Liver (tissue), 9 donors: ENCODE results near the gene SWSAP1. TPM values are rescaled to one million over a fixed set of nuclear protein-coding genes. Genes with fewer than 3 reads are reported as not detected.

Experiments
- DNase-seq: peaks from one replicate; pipeline ENCODE4 v3.0.0-alpha.2; 2017; ENCODE audit warnings: low spot score
- H3K27ac ChIP-seq, 2 donors: one replicate each; pipeline ENCODE4 v1.7.0; 2013; ENCODE audit warnings: inconsistent platforms in 2 of 2, low read length in 2 of 2, control low read depth in 1 of 2, low read depth in 1 of 2, mild to moderate bottlenecking in 1 of 2
- H3K27me3 ChIP-seq, 4 donors: one replicate each; pipeline versions ENCODE4 v1.6.1 to v1.7.0; 2013; ENCODE audit warnings: low read length in 3 of 4, inconsistent platforms in 1 of 4, mild to moderate bottlenecking in 1 of 4, moderate library complexity in 1 of 4; ENCODE audit not compliant: control insufficient read depth in 4 of 4, insufficient read depth in 4 of 4
- H3K36me3 ChIP-seq, 4 donors: one replicate each; pipeline versions ENCODE4 v1.6.1 to v1.7.0; 2013; ENCODE audit warnings: low read length in 3 of 4, mild to moderate bottlenecking in 3 of 4, low read depth in 1 of 4, moderate library complexity in 1 of 4; ENCODE audit not compliant: control insufficient read depth in 4 of 4, insufficient read depth in 3 of 4
- H3K4me1 ChIP-seq, 4 donors: one replicate each; pipeline versions ENCODE4 v1.6.1 to v1.7.0; 2013; ENCODE audit warnings: low read length in 3 of 4, mild to moderate bottlenecking in 3 of 4, moderate library complexity in 1 of 4; ENCODE audit not compliant: control insufficient read depth in 4 of 4, insufficient read depth in 4 of 4
- H3K4me3 ChIP-seq, 3 donors: one replicate each; pipeline versions ENCODE4 v1.6.1 to v1.7.0; 2013; ENCODE audit warnings: low read length in 3 of 3, control low read depth in 1 of 3, low read depth in 1 of 3, mild to moderate bottlenecking in 1 of 3
- H3K9ac ChIP-seq, 2 donors: one replicate each; pipeline ENCODE4 v1.7.0; 2013; ENCODE audit warnings: low read length in 2 of 2, mild to moderate bottlenecking in 2 of 2, moderate library complexity in 2 of 2, control low read depth in 1 of 2, low read depth in 1 of 2
- H3K9me3 ChIP-seq, 4 donors: one replicate each; pipeline versions ENCODE4 v1.6.1 to v1.7.0; 2013; ENCODE audit warnings: low read length in 3 of 4; ENCODE audit not compliant: control insufficient read depth in 4 of 4
- ATF3 ChIP-seq: IDR thresholded peaks from 2 replicates; pipeline ENCODE4 v1.6.1; 2016; ENCODE audit warnings: antibody characterized with exemption
- CTCF ChIP-seq: fragments of 150-350 bp; IDR thresholded peaks from 2 replicates; pipeline ENCODE4 v1.5.1; 2017; ENCODE audit warnings: improper control_type of control experiment, low read depth, low read length; ENCODE audit not compliant: missing input control
- EGR1 ChIP-seq, 2 donors: IDR thresholded peaks; 2 replicates each; pipeline ENCODE4 v1.6.1; 2016 to 2018; ENCODE audit warnings: antibody characterized with exemption in 2 of 2, low read depth in 2 of 2
- FOXA1 ChIP-seq: IDR thresholded peaks from 2 replicates; pipeline ENCODE4 v1.6.1; 2016; ENCODE audit warnings: antibody characterized with exemption
- FOXA2 ChIP-seq: IDR thresholded peaks from 2 replicates; pipeline ENCODE4 v1.6.1; 2016; ENCODE audit warnings: antibody characterized with exemption
- GABPA ChIP-seq, 2 donors: IDR thresholded peaks in 1 of 2; conservative IDR thresholded peaks in 1 of 2; 2 replicates each; pipeline ENCODE4 v1.6.1; 2016; ENCODE audit warnings: antibody characterized with exemption in 2 of 2, mild to moderate bottlenecking in 1 of 2, moderate library complexity in 1 of 2
- HNF4A ChIP-seq, 2 donors: conservative IDR thresholded peaks; 2 replicates each; pipeline ENCODE4 v1.6.1; 2016; ENCODE audit warnings: antibody characterized with exemption in 2 of 2, mild to moderate bottlenecking in 2 of 2
- HNF4G ChIP-seq: IDR thresholded peaks from 2 replicates; pipeline ENCODE4 v1.6.1; 2016; ENCODE audit warnings: antibody characterized with exemption
- JUND ChIP-seq, 2 donors: IDR thresholded peaks; 2 replicates each; pipeline ENCODE4 v1.6.1; 2016; ENCODE audit warnings: antibody characterized with exemption in 2 of 2
- MAX ChIP-seq: IDR thresholded peaks from 2 replicates; pipeline ENCODE4 v1.6.1; 2016; ENCODE audit warnings: antibody characterized with exemption
- NR2F2 ChIP-seq: IDR thresholded peaks from 2 replicates; pipeline ENCODE4 v1.6.1; 2016; ENCODE audit warnings: antibody characterized with exemption
- RAD21 ChIP-seq, 2 donors: IDR thresholded peaks; 2 replicates each; pipeline ENCODE4 v1.6.1; 2016; ENCODE audit warnings: antibody characterized with exemption in 2 of 2, mild to moderate bottlenecking in 2 of 2
- RXRA ChIP-seq, 2 donors: IDR thresholded peaks; 2 replicates each; pipeline ENCODE4 v1.6.1; 2017 to 2018; ENCODE audit warnings: antibody characterized with exemption in 2 of 2, mild to moderate bottlenecking in 1 of 2
- SP1 ChIP-seq: IDR thresholded peaks from 2 replicates; pipeline ENCODE4 v1.6.1; 2018; ENCODE audit warnings: antibody characterized with exemption, mild to moderate bottlenecking
- TAF1 ChIP-seq: conservative IDR thresholded peaks from 2 replicates; pipeline ENCODE4 v1.6.1; 2016; ENCODE audit warnings: antibody characterized with exemption, mild to moderate bottlenecking
- YY1 ChIP-seq: IDR thresholded peaks from 2 replicates; pipeline ENCODE4 v1.6.1; 2016; ENCODE audit warnings: antibody characterized with exemption, mild to moderate bottlenecking
- WGBS: extraction: QIAGEN DNeasy Blood & Tissue Kit; methylation state at CpG from one replicate; pipeline ENCODE4 v1.1.7; 2013; 5-methylcytosine and 5-hydroxymethylcytosine counted together
- polyA plus RNA-seq, 2 donors: library from polyadenylated mRNA; stranded (reverse) in 1 of 2; unstranded in 1 of 2; fragments of 200-250 nt in 1 of 2; fragments of >200 nt in 1 of 2; fragmentation: Nextera tagmentation in 1 of 2; extraction: Ambion mirVana in 1 of 2; gene quantifications; one replicate each; pipeline versions ENCODE4 v1.2.1 to v1.2.3, GENCODE V29; 2013 to 2015
- total RNA-seq, 2 donors: library from RNA; depleted of rRNA; stranded (reverse); fragments of >200 nt; gene quantifications; one replicate each; pipeline ENCODE4 v1.2.3, GENCODE V29; 2014
- donor health status: healthy.
- donor health status: healthy.
- donor health status: healthy.
- donor health status: healthy.
- donor health status: healthy.

Gene SWSAP1
- total and polyA plus RNA-seq, 4 donors = 0.98 to 6.4 (median 1.7) TPM

GRCh38 chr19:11361771-11362731, 12.4 kb upstream of the SWSAP1 start:
- H3K27me3 ChIP-seq = no peaks in the 10 kb centered on the region
- no peaks in the 10 kb centered on the region for H3K9me3 ChIP-seq
- H3K27ac ChIP-seq = no peak overlapping the region
- H3K4me3 ChIP-seq = no peak overlapping the region
- H3K36me3 ChIP-seq = peaks cover 1 to 13% (median 4%) of the 10 kb centered on the region in 4 donors
- TF ChIP-seq EGR1 (IDR thresholded peaks at IDR 0.05; ENCODE audit: low read depth in 2 of 2) (no peak), FOXA1 (no peak), ATF3 (no peak), HNF4G (no peak), TAF1 (no peak), JUND (IDR thresholded peaks at IDR 0.05) (no peak), HNF4A (conservative IDR thresholded peaks at IDR 0.05) (no peak), GABPA (IDR thresholded peaks at IDR 0.05 in 1 of 2, conservative IDR thresholded peaks at IDR 0.05 in 1 of 2) (no peak), FOXA2 (no peak), NR2F2 (no peak), RAD21 (IDR thresholded peaks at IDR 0.05) (no peak), MAX (no peak), SP1 (no peak)
- WGBS = 90% methylated on average over 35 of the region's 35 CpGs
- H3K4me1 ChIP-seq = peaks cover 3 to 16% (median 9%) of the 10 kb centered on the region in 4 donors
- no peak overlapping the region for H3K9ac ChIP-seq
- no peak for DNase-seq

GRCh38 chr19:11363881-11364280, 10.6 kb upstream of the SWSAP1 start:
- H3K36me3 ChIP-seq = peaks cover 3 to 21% (median 6%) of the 10 kb centered on the region in 4 donors
- WGBS = 94% methylated on average over 10 of the region's 10 CpGs
- no peak overlapping the region for H3K9ac ChIP-seq
- no peaks in the 10 kb centered on the region for H3K27me3 ChIP-seq
- H3K4me3 ChIP-seq = no peak overlapping the region
- H3K9me3 ChIP-seq = no peaks in the 10 kb centered on the region
- TF ChIP-seq CTCF (no peak), TAF1 (no peak), RAD21 (IDR thresholded peaks at IDR 0.05) (no peak), YY1 (no peak)
- peaks cover 3 to 16% (median 9%) of the 10 kb centered on the region in 4 donors for H3K4me1 ChIP-seq
- no peak overlapping the region for H3K27ac ChIP-seq
- no peak for DNase-seq

- 95% methylated on average over 28 of the region's 28 CpGs for WGBS
- DNase-seq = no peak
- Histone ChIP-seq H3K27me3 (no peaks in the 10 kb centered on the region), H3K9ac (no peak overlapping the region), H3K36me3 (peaks cover 3 to 22% (median 8%) of the 10 kb centered on the region in 4 donors), H3K9me3 (no peaks in the 10 kb centered on the region), H3K4me3 (no peak overlapping the region), H3K27ac (no peak overlapping the region), H3K4me1 (peaks cover 3 to 16% (median 9%) of the 10 kb centered on the region in 4 donors)
- TF ChIP-seq CTCF = no peak
- TF ChIP-seq TAF1 = no peak
- TF ChIP-seq JUND (IDR thresholded peaks at IDR 0.05) = no peak
- TF ChIP-seq RAD21 (IDR thresholded peaks at IDR 0.05) = no peak
- no peak for TF ChIP-seq HNF4G
- TF ChIP-seq ATF3 = no peak
- TF ChIP-seq GABPA (IDR thresholded peaks at IDR 0.05 in 1 of 2, conservative IDR thresholded peaks at IDR 0.05 in 1 of 2) = no peak
- TF ChIP-seq YY1 = no peak
- no peak for TF ChIP-seq SP1
- no peak for TF ChIP-seq RXRA (IDR thresholded peaks at IDR 0.05)
- no peak for TF ChIP-seq MAX
- TF ChIP-seq FOXA1 = no peak
- TF ChIP-seq HNF4A (conservative IDR thresholded peaks at IDR 0.05) = no peak
Measured at GRCh38 chr19:11364296-11364904, 10.1 kb upstream of the SWSAP1 start.
